NCI-H128 (cell line): ENCODE measurements around the gene ADARB2.

Experiments
- DNase-seq: peaks from one replicate; lab custom pipeline; 2025; ENCODE audit not compliant: unreplicated experiment; lab: John Stamatoyannopoulos, UW

Gene ADARB2

DNA sequence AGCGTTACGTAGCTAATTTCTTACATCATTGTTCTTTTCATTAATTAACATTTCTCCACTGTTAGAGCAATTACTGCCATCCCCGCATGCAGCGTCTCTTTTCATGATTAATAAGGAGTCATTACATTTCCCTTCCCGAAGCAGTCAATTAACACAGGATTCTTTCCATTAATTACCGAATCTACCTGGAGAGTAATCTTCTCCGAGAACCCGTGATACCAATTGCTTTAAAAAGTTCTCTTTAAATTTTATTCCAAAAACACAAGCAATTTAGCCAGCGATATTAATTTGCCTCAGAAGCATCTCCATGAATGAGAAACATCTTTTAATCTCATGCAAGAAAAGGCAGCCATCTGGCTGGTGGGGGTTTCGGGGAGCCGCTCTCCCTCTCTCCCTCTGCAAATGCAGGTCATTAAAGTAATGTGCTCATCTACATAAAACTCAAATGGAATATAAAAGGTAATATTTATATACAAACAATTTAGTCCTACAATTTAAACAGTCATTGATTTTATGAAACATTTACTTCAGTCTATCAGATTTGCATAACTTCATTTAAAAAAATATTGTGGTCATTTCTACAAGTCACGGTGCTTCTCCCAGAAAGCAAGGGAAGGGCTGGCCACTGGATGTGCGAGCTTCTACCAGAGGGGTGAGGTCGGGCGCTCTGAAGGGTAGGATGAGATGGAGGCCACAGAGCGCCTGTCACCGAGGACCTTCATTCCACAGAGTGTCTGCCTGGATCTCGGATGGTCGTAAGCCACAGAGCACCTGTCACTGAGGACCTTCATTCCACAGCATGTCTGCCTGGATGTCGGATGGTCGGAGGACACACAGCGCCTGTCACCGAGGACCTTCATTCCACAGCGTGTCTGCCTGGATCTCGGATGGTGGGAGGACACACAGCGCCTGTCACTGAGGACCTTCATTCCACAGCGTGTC lies 536.2 kb downstream of the ADARB2 start:
- DNase-seq, result no peak

DNA sequence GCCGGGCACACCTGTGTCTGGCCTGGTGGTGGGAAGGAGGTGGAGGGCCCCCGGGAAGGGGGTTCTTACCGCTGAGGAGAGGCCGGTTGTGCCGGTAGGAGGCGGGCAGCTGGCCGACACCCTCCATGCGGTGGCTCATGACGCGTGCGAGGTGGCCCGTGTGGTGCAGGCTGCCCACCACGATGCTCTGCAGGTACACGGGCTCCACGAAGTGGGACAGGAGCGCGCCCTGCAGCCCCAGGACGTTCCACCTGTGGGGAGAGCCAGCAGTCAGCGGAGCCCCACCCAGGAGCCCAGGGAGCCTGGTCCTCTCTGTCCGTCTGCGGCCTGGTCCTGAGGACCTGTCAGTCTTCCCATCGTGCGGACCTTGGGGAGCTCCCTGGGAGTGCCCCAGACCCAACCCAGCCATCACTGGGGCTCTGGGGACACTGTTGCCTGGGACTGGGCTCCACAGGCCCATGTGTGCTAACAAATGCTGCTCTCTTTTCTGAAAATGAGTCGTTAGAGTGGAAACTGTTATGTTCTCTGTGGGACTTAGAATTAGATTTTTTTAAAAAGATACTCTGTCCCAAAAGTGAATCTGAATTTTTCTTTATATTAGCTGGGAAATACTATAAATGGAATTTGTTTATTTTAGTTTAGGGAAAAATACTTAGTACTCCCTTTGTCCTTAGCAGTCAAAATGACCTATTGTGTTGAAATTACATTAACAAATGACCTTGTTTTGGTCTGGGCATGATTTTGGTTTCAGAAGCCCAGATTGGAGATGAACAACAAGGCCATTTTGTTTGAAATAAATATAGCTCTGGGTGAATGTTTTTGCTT lies 537.2 kb downstream of the ADARB2 start:
- no peak for DNase-seq

DNA sequence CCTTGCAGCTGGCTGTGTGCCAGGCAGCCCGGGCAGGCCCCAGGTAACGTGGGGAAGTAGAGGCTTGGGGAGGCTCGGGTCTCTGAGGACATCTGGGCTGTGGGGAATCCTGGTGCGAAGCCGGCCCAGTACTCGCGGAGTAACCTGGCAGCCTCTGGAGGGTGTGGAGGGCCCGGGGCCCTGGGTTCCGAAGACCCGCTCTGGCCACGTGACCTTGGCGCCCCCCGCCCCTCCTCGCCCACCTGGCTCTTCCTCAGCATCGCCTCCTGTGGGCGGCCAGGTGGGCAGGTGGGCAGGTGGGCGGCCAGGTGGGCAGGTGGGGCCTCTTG lies 538.0 kb downstream of the ADARB2 start:
- no peak for DNase-seq

DNA sequence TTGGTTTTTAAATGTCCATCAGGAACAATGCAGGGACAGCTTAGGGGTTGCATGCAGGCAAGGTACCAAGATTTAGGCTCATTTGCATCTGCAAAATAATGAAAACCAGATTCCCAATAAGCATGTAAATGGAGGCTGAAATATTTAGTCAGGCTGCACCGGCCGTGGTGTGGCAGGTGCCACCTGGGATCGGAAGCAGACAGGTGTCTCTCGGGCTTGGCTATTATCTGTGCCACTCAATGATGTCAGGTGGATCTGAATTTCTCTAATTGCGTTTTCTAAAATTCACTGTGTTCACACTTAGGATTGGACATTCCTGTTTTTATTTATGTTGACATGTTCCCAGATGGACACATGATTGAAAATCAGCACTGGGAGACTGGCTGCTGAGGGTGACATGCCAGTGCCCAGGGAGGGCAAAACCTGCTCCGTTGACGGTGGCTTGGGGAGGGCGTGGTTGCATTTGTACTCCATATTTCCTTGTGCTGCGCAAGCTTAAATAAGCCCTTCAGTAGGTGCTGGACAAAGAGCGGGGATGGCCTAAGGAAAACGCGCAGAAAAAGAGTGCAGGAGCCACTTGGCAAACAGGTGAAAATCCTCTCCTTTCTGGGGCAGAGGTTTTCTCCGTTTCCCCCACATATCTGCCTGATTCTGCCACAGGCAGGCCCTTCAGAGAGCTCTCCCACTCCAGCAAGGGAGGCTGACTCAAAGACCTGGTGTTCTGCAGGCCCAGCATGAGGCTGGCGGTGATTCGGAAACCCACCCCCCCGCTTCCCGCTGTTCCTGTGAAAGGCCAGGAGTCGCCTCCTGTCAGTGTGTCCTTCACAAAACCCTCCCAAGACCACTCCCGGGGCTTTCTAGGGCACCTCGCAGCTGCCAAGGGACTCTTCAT lies 538.6 kb downstream of the ADARB2 start:
- no peak for DNase-seq

DNA sequence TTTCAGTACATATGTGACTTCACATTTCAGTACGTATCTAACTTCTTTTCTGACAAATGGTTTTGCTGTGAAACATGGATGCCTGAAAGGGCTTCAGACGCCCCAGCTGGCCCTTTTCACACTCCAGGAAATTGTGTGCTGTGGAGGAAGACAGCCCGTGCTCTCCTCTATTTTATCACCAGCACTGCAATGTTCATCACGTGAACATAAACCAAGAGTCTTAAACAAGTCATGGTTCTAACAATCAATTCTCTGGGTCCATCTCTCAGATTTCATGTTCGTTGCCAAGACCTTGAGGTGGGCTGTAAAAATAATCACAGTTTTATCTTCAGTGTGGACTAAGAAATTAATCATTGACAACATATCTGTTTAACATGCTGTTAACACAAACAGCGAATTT lies 539.9 kb downstream of the ADARB2 start:
- DNase-seq, result no peak

DNA sequence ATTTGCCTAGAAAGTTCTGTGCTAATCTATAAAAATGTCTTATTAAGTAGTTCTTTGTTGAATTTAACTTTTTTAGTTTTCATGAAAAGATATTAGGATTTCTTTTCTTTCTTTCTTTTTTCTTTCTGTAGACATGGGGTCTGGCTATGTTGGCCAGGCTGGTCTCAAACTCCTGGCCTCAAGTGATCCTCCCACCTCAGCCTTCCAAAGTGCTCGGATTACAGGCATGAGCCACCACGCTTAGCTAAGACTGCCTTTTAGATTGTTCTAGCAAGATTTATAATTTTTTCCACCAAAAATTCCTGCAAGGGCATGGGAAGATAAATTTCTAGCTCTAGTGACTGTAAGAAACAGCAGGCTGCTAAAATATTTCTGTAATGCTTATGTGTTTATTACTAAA lies 540.7 kb downstream of the ADARB2 start:
- no peak for DNase-seq

DNA sequence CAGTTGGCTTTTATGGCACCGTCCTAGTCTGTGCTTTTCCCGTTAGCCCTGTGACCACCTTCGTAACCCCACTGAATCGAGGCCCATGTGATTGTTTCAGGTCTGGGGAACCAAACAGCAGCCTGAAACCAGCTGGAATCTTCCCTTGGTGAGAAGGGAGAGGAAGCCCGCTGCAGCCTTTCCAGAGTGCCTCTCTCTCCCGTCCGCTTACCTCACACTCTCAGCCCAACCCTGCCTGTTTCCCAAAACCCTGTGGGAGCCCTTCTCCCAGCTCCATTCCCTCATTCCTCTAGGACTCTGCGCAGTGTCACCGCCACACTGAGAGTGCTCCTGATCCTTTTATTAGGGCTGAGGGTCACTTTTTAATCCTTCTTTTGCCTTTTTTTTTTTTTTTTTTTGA lies 541.5 kb downstream of the ADARB2 start:
- no peak for DNase-seq

DNA sequence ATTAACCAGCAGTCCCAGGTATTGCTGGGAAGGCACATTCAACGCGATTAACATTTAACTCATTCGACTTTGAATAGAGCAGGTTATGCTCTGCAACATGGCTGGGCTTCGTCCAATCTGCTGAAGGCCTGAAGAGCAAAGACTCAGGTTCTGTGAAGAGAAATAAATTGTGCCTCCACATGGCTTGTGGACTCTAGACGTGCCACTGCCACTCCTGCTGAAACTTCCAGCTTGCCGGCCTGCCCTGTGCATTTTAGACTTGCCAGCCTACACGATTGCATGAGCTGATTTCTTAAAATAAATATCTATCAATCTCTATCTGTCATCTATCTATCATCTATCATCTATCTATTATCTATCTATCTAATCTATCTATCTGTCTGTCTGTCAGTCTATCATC lies 543.2 kb downstream of the ADARB2 start:
- no peak for DNase-seq

DNA sequence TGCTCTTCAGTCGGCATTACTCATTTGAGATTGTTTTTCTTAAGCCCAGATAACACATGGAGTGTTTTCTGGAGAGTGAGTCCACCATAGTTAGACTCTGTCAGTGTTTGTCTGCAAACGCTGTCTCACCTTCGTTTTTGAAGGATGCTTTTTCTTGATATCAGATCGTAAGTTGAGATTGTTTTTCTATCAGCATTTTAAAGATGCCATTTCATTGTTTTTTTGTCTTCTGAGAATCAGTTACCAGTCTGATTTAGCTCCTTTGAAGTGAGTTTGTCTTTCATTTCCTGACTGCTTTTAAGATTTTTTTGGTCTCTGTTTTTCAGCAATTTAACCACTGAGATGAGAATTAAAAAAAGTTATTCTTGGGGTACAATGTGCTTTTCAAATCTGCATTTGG lies 543.8 kb downstream of the ADARB2 start:
- no peak for DNase-seq

DNA sequence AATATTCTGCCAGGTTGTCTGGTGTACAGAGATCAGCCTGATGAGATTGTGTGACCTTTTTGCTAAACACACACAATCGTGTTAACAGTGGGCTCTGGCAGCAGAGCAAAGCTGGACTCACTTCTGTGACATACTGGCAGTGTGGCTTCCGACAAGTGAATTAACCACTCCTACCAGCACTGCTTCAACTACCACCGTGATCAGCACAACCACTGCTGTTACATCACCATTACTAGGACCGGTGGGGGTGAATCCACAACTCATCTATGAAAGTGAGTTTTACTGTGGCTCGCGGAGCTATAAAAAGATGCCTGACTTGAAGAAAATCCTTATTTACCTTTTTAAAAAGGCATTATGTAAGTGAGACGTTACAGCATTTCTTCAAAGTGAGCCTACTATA lies 545.6 kb downstream of the ADARB2 start:
- no peak for DNase-seq

DNA sequence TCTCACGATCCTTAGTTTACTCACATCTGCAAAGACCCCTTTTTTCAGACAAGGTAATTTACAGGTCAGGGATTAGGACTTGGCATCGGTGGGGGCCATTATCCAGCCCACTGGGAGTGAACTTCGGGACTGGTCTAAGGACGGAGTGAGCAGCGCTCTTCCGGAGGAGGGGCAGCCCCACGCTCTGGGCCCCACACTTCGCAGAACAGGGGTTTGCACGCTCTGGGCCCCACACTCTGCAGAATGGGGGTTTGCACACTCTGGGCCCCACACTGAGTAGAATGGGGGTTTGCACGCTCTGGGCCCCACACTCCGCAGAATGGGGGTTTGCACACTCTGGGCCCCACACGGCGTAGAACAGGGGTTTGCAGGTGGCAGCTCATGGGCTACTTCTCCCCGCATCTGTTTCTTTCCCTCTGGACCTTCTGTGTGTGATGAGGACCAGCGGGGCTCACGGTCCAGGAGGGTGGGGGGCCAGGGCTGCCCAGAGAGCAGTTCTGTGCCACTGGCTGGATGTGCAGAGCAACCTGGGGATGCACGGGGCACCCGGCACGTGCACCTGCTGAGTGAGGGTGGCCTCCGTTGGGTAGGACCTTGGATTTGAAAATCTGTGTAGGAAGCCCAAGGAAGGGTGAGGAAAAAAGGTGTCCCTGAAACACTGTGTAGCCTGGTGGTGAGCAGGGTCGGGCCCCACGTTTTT lies 546.4 kb downstream of the ADARB2 start:
- no peak for DNase-seq

DNA sequence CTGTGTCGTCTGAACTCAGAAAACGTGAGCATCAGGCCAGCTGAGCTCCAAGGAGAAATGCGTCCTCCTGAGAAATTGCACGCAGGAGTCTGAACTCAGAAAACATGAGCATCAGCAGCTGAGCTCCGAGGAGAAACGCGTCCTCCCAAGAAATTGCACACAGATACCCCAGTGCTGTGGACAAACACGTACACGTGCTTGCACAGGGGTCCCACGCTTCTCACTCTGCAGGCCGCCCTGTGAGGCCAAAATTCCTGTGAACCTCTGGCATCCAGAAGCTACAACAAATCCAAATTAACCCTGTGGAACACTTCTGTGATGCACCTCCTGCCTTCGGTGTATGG lies 547.3 kb downstream of the ADARB2 start:
- DNase-seq, result no peak

DNA sequence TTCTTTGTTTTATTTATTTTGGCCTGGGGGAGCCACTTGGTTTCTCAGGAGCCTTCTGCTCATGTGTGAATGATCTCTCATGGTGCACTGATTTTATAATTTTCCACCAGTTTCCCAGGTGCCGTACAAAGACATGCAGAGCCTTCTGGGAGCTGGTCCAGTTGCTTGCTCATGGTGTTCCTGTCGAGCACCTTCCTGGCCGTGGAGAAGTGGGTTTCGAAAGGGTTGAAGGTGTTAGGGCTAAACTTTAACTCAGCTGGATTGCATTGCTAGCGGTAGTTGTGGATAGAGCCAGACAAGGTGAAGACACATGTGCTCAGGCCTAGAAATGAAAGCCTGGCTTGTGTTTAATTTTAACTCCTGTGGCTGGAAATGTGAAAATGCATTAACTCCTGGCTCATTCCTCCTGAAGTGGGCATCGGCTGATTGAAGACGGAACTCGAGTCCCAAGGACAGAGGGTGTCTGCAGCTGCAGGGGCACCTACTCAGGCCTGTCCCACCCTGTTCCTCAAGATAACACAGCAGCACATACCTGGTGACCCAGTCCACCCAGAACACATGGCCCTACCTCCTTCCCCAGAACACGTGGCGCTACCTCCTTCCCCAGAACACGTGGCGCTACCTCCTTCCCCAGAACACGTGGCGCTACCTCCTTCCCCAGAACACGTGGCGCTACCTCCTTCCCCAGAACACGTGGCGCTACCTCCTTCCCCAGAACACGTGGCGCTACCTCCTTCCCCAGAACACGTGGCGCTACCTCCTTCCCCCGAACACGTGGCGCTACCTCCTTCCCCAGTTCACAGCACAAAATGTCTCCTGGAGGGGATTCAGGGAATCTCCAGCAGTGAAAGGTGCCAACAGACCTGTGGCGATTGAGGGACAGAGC lies 547.9 kb downstream of the ADARB2 start:
- no peak for DNase-seq

DNA sequence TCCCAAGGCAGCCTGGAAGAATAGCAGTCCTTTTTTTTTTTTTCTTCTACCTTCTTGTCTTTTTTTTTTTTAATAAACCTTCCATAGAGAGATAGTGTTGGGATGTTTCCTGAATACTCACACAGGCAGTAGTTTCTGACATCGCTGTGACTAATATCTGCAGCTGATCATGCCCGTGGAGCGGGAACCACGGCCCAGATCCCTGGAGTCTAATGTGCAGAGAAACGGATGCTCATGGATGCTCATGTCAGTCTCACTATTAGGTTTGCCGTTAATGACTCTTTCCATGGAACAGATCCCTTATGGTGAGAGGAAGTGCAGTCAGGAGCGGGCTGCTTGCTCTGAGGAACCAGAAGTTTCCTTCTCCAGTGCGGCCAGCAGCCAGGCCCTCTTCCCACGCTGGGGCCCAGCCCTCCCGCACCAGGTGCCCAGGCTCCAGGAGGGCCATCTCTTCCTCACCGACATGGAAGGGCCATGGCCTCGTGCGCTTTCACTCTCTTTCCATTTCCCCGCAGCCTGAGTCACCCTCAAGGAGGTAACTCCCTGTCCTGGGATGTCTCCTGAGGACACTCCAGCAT lies 548.7 kb downstream of the ADARB2 start:
- no peak for DNase-seq

DNA sequence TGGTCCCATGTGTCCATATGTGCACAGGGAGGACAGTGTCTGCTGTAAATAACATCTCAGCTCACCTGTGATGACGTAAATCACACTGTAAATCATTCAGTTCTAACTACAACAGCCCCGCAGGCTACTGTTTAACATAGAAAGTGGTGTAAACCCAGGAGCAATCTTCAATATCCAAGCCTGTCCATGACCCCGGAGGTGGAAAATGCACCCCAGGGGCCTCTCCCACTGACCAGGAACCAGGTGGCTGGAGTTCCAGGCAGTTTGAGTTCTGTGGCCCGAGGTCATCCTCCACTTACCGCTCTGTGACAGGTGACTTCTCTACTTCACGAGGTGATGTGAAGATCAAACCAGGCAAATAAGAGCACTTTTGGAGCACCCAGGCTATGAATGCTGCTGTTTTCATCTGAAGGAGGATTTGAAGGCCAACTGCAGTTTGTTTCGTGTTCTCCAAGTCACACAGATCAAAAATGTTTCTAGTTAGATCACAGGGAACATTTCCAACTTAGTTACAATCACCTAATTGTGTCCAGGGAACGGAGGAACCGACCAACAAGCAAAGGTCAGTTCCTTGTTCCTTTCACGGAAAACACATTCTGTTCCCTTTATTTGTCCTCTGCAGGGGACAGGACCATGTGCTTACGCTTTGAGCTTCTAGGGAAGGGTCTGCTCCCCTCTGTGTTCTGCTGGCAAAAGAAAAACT lies 549.3 kb downstream of the ADARB2 start:
- DNase-seq, result no peak

DNA sequence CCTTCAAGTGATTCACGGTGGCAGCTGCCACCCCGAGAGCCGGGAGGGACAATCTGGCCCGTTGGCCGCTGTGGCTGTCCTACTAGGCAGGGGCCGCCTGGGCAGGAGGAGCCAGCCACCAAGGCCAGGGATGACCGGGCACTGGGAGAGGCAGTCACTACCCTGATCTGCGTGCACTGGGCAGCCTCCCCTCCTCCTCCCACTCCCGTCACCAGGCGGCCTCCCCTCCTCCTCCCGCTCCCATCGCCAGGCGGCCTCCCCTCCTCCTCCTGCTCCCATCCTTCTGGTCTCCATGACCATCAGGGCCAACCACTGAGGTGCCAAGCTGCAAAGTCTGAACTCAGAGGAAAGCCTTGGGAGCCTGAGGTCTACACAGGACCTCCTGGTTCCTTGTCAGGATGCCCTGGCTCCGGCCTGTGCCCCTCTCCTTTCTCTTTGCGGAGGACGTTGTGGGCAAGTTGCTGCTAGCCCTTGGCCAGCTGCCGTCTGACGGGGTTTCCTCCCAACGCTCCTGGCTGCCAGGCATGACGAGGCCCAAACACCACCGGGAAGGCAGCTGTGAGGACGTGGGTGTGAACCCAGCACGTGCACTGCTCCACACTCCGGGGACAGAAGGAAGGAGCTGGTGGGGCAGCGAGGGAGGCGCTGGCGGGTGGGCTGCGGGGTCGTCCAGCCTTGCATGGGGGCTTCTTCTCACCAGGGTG lies 550.0 kb downstream of the ADARB2 start:
- no peak for DNase-seq

DNA sequence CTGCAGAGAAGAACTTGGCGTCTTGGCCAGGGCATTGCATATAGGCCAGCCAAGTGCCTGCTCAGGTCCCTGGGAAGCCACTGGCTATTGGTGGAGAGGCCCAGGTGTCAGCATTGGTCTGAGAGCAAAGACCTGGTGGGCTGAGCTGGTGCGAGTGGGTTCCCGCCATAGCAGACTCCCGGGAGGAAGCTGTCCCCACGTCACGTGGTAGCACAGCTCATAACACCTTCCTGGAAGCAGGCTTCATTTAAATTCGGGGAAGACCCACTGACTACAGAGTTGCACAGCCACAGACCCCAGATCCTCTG lies 550.7 kb downstream of the ADARB2 start:
- no peak for DNase-seq

DNA sequence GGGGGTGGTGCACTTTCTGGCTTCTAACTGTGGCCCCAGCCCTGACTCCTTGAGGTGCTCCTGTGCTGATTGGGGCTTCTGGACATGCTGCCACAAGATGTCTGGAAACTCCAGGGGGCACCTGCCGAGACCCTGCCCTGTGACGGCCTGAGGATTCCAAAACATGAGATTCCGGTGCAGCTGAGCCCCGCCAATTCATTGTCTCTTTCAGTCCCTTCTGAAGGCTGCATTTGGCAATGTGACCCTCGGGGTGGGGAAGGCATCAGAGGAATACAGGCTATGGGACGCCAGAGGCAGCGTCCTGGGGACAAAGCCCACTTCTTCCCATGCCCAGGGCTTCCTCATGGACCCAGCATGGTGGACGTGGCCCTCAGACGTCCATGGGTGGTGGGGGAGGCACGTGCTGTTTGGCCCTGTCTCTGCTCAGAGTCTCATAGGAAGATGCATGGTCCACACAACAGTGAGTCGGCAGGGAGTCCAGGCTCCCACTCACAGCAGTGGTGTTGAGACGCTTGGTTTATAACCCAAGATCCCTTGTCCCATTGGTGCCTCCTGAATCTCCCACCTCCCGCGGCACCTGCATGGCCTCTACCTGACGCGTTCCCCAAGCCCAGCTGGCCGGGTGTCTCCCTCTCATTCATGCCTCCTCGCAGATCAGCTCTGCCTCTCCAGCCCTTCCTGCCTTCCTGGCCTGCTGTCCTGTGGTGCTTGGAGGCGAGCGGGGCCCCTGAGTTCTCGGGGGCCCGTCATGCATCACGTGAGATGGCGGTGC lies 551.2 kb downstream of the ADARB2 start:
- DNase-seq, result no peak
